Measurements from ENCODE around the gene SGK1.
"Not testable (repeated sequence)": the region's sequence is repeated elsewhere in the genome, so short reads cannot be mapped to it uniquely, and the experiment has no call there.

Gene SGK1

GRCh38 chr6:134303891-134304290, 14.0 kb downstream of the SGK1 start:
- DNase-seq (ENCODE audit: low read depth), result no peak

GRCh38 chr6:134299236-134299635, 18.7 kb downstream of the SGK1 start:
- DNase-seq (ENCODE audit: low read depth), result no peak

GRCh38 chr6:134296762-134297161, 21.1 kb downstream of the SGK1 start:
- no peak for DNase-seq (ENCODE audit: low read depth)

- DNase-seq (ENCODE audit: low read depth), result no peak
Measured at GRCh38 chr6:134295953-134296553, 21.9 kb downstream of the SGK1 start.

- DNase-seq (ENCODE audit: low read depth), result no peak
Measured at GRCh38 chr6:134293659-134294161, 24.2 kb downstream of the SGK1 start.

- DNase-seq (ENCODE audit: low read depth), result no peak
Measured at GRCh38 chr6:134291156-134291555, 26.8 kb downstream of the SGK1 start.

GRCh38 chr6:134289204-134289575, 28.7 kb downstream of the SGK1 start:
- DNase-seq (ENCODE audit: low read depth), result no peak

- no peak for DNase-seq (ENCODE audit: low read depth)
Measured at GRCh38 chr6:134288538-134289203, 29.2 kb downstream of the SGK1 start.

GRCh38 chr6:134287859-134288537, 29.9 kb downstream of the SGK1 start:
- DNase-seq (ENCODE audit: low read depth), result no peak

GRCh38 chr6:134282816-134283215, 35.1 kb downstream of the SGK1 start:
- no peak for DNase-seq (ENCODE audit: low read depth)

GRCh38 chr6:134281388-134281787, 36.5 kb downstream of the SGK1 start:
- no peak for DNase-seq (ENCODE audit: low read depth)

- DNase-seq (ENCODE audit: low read depth), result no peak
Measured at GRCh38 chr6:134278000-134278399, 39.9 kb downstream of the SGK1 start.

- not testable (repeated sequence) for DNase-seq (ENCODE audit: low read depth)
Measured at GRCh38 chr6:134276891-134277377, 41.0 kb downstream of the SGK1 start.

GRCh38 chr6:134272374-134272773, 45.5 kb downstream of the SGK1 start:
- DNase-seq (ENCODE audit: low read depth), result no peak

- no peak for DNase-seq (ENCODE audit: low read depth)
Measured at GRCh38 chr6:134267917-134268361, 50.0 kb downstream of the SGK1 start.

GRCh38 chr6:134266776-134267175, 51.1 kb downstream of the SGK1 start:
- no peak for DNase-seq (ENCODE audit: low read depth)

GRCh38 chr6:134261766-134262165, 56.1 kb downstream of the SGK1 start:
- no peak for DNase-seq (ENCODE audit: low read depth)

GRCh38 chr6:134258849-134259306, 59.0 kb downstream of the SGK1 start:
- DNase-seq (ENCODE audit: low read depth), result no peak

- no peak for DNase-seq (ENCODE audit: low read depth)
Measured at GRCh38 chr6:134257516-134257915, 60.4 kb downstream of the SGK1 start.

GRCh38 chr6:134256862-134257261, 61.0 kb downstream of the SGK1 start:
- DNase-seq (ENCODE audit: low read depth), result no peak

- DNase-seq (ENCODE audit: low read depth), result not testable (repeated sequence)
Measured at GRCh38 chr6:134255280-134255679, 62.6 kb downstream of the SGK1 start.

GRCh38 chr6:134254118-134254517, 63.8 kb downstream of the SGK1 start:
- no peak for DNase-seq (ENCODE audit: low read depth)

GRCh38 chr6:134253681-134254080, 64.2 kb downstream of the SGK1 start:
- no peak for DNase-seq (ENCODE audit: low read depth)
